GM18520 (cell line): ENCODE measurements around the gene BDNF.
"Not testable (repeated sequence)": the region's sequence is repeated elsewhere in the genome, so short reads cannot be mapped to it uniquely, and the experiment has no call there.

Source experiments
- ATAC-seq: cut with Tn5 transposase; IDR thresholded peaks from one replicate; pipeline ENCODE4 v1.9.1; 2021; ENCODE audit not compliant: unreplicated experiment

BDNF gene

DNA sequence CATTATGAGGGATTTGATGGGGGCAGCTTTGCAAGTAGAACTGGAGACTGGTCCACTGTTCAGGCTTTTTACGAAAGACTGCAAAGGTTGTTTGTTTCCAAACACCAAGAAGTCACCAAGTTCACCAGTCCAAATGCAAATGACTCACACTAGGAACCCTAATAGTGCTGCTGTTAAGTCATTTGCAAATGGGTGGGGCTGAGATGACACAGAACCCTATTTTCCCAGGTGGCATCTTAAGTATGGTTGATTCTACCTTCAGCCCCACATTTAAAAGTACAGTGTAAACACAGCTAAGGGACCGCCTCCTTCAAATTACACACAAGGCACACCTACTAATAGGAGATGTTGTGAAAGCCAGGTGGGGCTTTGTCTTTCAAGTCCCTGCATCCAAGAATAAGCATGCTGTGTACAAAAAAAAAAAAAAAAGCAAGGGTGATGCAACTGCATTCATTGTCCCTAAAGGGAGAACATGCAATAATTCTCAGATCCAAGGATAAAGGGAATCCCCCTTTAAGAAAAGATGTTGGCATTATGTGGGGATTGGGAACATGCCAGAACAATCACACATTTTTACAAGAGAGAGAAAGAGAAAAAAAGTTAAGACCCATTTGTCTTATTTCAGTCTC lies 27.3 kb downstream of the BDNF start:
- no peak for ATAC-seq

DNA sequence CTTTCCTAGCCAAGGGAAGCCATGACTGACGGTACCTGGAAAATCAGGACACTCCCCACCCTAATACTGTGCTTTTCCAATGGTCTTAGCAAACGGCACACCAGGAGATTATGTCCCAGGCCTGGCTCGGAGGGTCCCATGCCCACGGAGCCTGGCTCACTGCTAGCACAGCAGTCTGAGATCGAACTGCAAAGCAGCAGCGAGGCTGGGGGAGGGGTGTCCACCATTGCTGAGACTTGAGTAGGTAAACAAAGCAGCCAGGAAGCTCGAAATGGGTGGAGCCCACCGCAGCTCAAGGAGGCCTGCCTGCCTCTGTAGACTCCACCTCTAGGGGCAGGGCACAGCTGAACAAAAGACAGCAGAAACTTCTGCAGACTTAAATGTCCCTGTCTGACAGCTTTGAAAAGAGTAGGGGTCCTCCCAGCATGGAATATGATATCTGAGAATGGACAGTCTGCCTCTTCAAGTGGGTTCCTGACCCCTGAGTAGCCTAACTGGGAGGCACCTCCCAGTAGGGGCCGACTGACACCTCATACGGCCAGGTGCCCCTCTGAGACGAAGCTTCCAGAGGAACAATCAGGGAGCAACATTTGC lies 34.6 kb downstream of the BDNF start:
- not testable (repeated sequence) for ATAC-seq

DNA sequence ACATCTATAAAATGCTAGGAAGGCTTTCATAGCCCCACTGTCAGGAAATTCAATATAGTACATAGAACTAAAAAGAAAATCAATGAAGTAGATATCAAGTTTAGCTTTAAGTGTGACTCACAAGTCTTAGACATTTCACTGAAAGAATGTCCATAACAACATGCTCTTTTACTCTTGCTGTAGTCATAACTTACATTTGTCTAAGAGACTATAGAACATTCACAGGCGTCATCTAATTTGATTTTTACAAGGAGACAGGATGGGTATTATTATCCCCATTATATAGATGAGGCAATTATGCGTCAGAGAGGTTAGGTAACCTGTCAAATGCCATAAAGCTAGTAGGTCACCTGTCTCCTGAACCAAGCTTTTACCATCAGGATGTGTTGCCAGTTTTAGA lies 36.9 kb downstream of the BDNF start:
- ATAC-seq = no peak

DNA sequence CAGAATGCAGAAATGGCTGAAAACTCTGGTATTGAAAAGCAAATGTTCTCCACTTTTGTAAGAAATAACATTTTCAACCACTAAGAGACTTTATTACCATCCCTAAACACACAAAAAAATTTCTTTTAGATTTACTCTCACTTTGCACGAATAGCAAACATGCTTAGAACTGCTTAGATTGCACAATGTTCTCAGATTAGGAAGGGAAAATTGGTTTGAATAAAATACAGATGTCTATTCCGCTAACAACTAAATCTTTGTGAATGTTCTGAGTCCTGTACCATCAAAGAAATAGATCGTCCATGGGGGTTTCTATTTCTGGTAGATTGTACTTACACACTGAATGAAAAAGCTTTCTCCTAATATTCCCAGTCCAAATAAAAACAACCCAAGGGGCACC lies 40.1 kb downstream of the BDNF start:
- ATAC-seq = no peak

- no peak for ATAC-seq
Observed at GRCh38 chr11:27658535-27659236, 41.6 kb downstream of the BDNF start.

- ATAC-seq = no peak
Observed at GRCh38 chr11:27656806-27657483, 43.3 kb downstream of the BDNF start.

GRCh38 chr11:27656320-27656719 lies 43.9 kb downstream of the BDNF start:
- no peak for ATAC-seq

- no peak for ATAC-seq
Observed at GRCh38 chr11:27653990-27654758, 46.1 kb downstream of the BDNF start.

DNA sequence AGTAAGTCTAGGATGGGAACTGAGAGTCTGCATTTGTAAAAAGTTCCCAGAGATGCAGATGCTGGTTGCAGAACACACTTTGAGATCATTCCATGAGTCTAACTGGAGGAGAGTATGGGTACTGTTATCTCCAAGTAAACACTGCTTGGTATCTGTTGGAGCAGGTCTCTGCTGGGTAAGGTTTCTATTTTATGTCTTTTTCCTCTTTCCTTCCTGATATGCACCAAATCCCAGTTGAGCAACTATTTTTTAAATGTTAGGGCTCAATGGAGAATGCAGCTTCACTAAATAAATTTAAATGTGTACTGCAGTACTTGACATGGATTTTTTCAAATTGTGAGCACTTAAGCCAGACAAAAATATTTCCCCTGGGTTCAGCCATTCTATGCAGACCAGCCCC lies 48.5 kb downstream of the BDNF start:
- no peak for ATAC-seq

DNA sequence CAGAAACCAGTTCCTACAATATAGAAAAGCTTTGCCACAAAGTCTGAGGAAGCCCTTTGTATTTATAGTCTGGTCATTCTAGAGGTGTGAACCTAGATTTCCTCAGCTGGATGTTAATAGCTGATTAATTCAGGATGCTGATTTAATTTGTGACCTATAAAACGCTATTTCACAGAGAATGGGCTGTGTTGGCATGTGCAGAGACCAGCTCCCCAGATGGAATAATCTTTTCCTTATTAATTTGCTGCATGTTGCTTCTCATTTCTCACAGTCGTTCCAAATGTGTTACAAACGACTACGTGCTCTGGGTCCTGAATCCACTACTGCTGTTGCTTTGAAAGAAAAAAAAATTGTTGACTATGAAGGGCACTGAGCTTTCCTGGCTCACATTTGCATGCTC lies 49.3 kb downstream of the BDNF start:
- ATAC-seq = no peak

DNA sequence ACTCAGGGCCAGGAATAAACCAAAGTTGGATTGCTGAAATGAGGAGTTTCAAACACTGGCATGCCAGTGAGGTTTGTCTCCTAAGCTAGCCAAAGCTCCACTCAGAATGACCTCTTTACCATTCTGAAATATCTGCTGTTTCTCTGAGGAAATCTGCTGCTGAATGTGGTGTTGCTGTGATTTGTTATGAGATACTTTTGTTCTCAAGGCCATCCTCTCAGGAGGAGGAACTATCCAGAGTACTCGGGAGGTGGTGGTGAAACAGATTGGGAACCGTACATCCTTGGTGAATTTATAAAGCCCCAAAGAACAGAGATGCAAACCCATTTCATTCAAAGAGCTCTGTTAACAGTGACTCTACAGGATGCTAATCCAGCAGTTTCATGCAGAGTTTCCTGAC lies 50.5 kb downstream of the BDNF start:
- ATAC-seq = no peak

GRCh38 chr11:27648840-27649239 lies 51.4 kb downstream of the BDNF start:
- no peak for ATAC-seq

- no peak for ATAC-seq
Observed at GRCh38 chr11:27646051-27646818, 54.0 kb downstream of the BDNF start.

DNA sequence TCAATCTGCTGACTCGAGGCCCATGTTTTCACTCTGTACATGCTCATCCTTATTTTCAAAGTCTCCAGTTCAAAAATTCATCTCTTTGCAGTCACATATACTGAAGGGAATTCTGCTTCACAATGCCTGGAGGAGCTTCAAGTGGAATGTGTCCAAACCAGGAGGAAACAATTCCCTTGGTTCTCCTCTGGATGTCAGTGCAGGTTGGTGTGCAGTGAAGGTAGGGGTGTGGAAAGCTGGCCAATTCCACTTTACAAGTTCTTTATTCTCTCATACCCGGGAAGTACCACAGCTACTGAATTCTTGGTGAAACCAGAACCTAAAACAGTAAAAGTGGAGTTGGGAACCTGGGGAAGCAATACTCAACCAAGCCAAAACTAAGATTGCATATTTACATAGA lies 57.3 kb downstream of the BDNF start:
- ATAC-seq = no peak

- ATAC-seq = no peak
Observed at GRCh38 chr11:27640954-27641353, 59.3 kb downstream of the BDNF start.

DNA sequence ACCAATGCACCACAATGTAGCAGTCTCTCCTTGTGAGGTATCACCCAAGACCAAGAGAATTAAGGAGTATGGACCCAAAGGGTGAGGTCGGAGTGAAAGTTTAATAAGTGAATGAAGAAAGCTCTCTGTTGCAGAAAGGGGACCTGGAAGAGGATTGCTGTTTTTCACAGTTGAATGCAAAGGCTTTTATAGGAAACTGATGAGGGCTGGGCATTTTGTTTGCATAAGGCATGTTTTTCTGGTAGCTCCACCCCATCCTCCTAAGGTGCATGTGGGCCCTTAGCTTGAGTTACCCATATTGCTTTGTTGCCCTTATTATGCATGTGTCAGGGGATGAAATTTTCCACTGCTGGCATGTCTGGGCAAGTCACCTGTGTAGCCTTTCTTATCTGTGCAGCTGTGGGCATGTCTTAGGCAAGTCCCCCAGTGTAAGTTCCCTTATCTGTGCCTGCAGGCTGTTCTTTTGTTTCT lies 64.7 kb downstream of the BDNF start:
- no peak for ATAC-seq

GRCh38 chr11:27634776-27635175 lies 65.5 kb downstream of the BDNF start:
- not testable (repeated sequence) for ATAC-seq

- ATAC-seq = not testable (repeated sequence)
Observed at GRCh38 chr11:27634282-27634681, 66.0 kb downstream of the BDNF start.

- ATAC-seq = not testable (repeated sequence)
Observed at GRCh38 chr11:27629023-27629422, 71.2 kb downstream of the BDNF start.

DNA sequence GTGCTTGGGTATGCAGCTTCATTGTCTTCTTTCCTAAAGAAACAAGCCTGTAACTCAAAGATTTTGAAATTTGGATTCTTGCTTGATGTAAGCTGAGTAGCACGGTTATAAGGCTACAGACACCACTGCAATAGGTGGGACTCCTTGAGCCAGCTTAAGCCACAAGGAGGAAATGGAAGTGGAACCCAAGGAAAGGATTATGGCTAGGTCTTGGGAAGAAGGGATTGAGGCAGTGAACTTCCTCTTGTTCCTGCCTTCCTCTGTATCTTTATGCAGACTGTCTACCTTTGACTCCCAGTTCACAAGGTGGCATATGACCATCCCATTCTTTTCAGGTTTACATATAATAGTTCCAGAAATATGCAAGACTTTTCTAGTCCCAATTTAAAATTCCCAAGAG lies 72.3 kb downstream of the BDNF start:
- ATAC-seq = no peak
